H9 (cell line): Measurements from ENCODE around the gene LPAR2. TPM values are rescaled to one million over a fixed set of nuclear protein-coding genes. Genes with fewer than 3 reads are reported as not detected.

Experiments
- DNase-seq: peaks from one replicate; pipeline ENCODE4 v3.0.0-alpha.2; 2017
- H2AFZ ChIP-seq: one replicate; pipeline ENCODE4 v1.6.1; 2013; ENCODE audit warnings: mild to moderate bottlenecking, low read length, control low read depth, moderate library complexity
- H2AK5ac ChIP-seq: 2 replicates; pipeline ENCODE4 v1.6.1; 2013; ENCODE audit warnings: low read length, control low read depth, mixed read lengths; ENCODE audit not compliant: insufficient read length
- H2BK120ac ChIP-seq: one replicate; pipeline ENCODE4 v1.6.1; 2013; ENCODE audit warnings: low read depth, mild to moderate bottlenecking, low read length, control low read depth, inconsistent platforms; ENCODE audit not compliant: poor library complexity, severe bottlenecking
- H2BK12ac ChIP-seq: 2 replicates; pipeline ENCODE4 v1.6.1; 2013; ENCODE audit warnings: low read length, control low read depth, mixed read lengths, low read depth; ENCODE audit not compliant: insufficient read length
- H2BK15ac ChIP-seq: 2 replicates; pipeline ENCODE4 v1.6.1; 2013; ENCODE audit warnings: low read depth, low read length, control low read depth
- H2BK20ac ChIP-seq: one replicate; pipeline ENCODE4 v1.6.1; 2013; ENCODE audit warnings: low read depth, mild to moderate bottlenecking, low read length, control low read depth, inconsistent platforms; ENCODE audit not compliant: poor library complexity, severe bottlenecking
- H2BK5ac ChIP-seq: 2 replicates; pipeline ENCODE4 v1.6.1; 2013; ENCODE audit warnings: low read length, control low read depth, mixed read lengths; ENCODE audit not compliant: insufficient read length
- H3K14ac ChIP-seq: 2 replicates; pipeline ENCODE4 v1.6.1; 2013; ENCODE audit warnings: low read length, control low read depth; ENCODE audit not compliant: insufficient read depth
- H3K18ac ChIP-seq: 2 replicates; pipeline ENCODE4 v1.6.1; 2013; ENCODE audit warnings: low read depth, mild to moderate bottlenecking, mixed read lengths, low read length, control low read depth; ENCODE audit not compliant: insufficient read length
- H3K23ac ChIP-seq: 2 replicates; pipeline ENCODE4 v1.6.1; 2013; ENCODE audit warnings: low read length, control low read depth, mixed read lengths, low read depth; ENCODE audit not compliant: insufficient read length
- H3K23me2 ChIP-seq: 2 replicates; pipeline ENCODE4 v1.6.1; 2013; ENCODE audit warnings: low read depth, mild to moderate bottlenecking, mixed read lengths, low read length, control low read depth; ENCODE audit not compliant: insufficient read length, poor library complexity, severe bottlenecking
- H3K27ac ChIP-seq: 2 replicates; pipeline ENCODE4 v1.5.1; 2013; ENCODE audit warnings: low read length, control low read depth, mixed read lengths, low read depth; ENCODE audit not compliant: insufficient read length
- H3K27me3 ChIP-seq: 2 replicates; pipeline ENCODE4 v1.6.1; 2013; ENCODE audit warnings: low read length, control low read depth, inconsistent platforms; ENCODE audit not compliant: insufficient read depth
- H3K4ac ChIP-seq: 2 replicates; pipeline ENCODE4 v1.6.1; 2013; ENCODE audit warnings: low read depth, mild to moderate bottlenecking, control low read depth, inconsistent platforms, low read length, moderate library complexity
- H3K4me1 ChIP-seq: 2 replicates; pipeline ENCODE4 v1.6.1; 2013; ENCODE audit warnings: low read length, control low read depth, inconsistent platforms; ENCODE audit not compliant: insufficient read depth
- H3K4me2 ChIP-seq: 2 replicates; pipeline ENCODE4 v1.6.1; 2013; ENCODE audit warnings: low read length, control low read depth, mixed read lengths; ENCODE audit not compliant: insufficient read length, insufficient read depth
- H3K56ac ChIP-seq: 2 replicates; pipeline ENCODE4 v1.6.1; 2013; ENCODE audit warnings: low read depth, mild to moderate bottlenecking, mixed read lengths, low read length, control low read depth; ENCODE audit not compliant: insufficient read length
- H3K79me1 ChIP-seq: 2 replicates; pipeline ENCODE4 v1.6.1; 2013; ENCODE audit warnings: low read depth, mild to moderate bottlenecking, moderate library complexity, low read length, control low read depth, inconsistent platforms; ENCODE audit not compliant: insufficient read depth, poor library complexity, severe bottlenecking
- H3K79me2 ChIP-seq: 2 replicates; pipeline ENCODE4 v1.6.1; 2013; ENCODE audit warnings: low read length, control low read depth, inconsistent platforms; ENCODE audit not compliant: insufficient read depth
- H3K9ac ChIP-seq: 2 replicates; pipeline ENCODE4 v1.6.1; 2013; ENCODE audit warnings: low read length, control low read depth, mixed read lengths; ENCODE audit not compliant: insufficient read length; ENCODE audit errors: extremely low read depth
- H3K9me3 ChIP-seq: one replicate; pipeline ENCODE4 v1.6.1; 2013; ENCODE audit warnings: low read depth, low read length, inconsistent platforms; ENCODE audit not compliant: control insufficient read depth
- H3T11ph ChIP-seq: one replicate; pipeline ENCODE4 v1.6.1; 2013; ENCODE audit warnings: mild to moderate bottlenecking, low read length, control low read depth, inconsistent platforms
- H4K20me1 ChIP-seq: one replicate; pipeline ENCODE4 v1.6.1; 2013; ENCODE audit not compliant: control insufficient read depth, insufficient read length, insufficient read depth
- H4K5ac ChIP-seq: 2 replicates; pipeline ENCODE4 v1.6.1; 2013; ENCODE audit warnings: low read depth, mild to moderate bottlenecking, mixed read lengths, low read length, control low read depth; ENCODE audit not compliant: insufficient read length
- H4K8ac ChIP-seq: replicated peaks from 2 replicates; pipeline ENCODE4 v1.6.1; 2013; ENCODE audit warnings: low read length, control low read depth, mixed read lengths, low read depth; ENCODE audit not compliant: insufficient read length
- H4K91ac ChIP-seq: 2 replicates; pipeline ENCODE4 v1.6.1; 2013; ENCODE audit warnings: low read depth, mild to moderate bottlenecking, moderate library complexity, mixed read lengths, low read length, control low read depth; ENCODE audit not compliant: insufficient read length
- H3K27ac Mint-ChIP-seq, 3 experiments: 2 replicates in 2 of 3; 3 replicates in 1 of 3; pipeline ENCODE4 v1.8.0; 2020 to 2021; ENCODE audit warnings: mixed read lengths in 3 of 3, mild to moderate bottlenecking in 1 of 3, moderate library complexity in 1 of 3
- H3K27me3 Mint-ChIP-seq: 2 replicates; pipeline ENCODE4 v1.8.0; 2021; ENCODE audit warnings: low read depth, mild to moderate bottlenecking, moderate library complexity, mixed read lengths
- H3K36me3 Mint-ChIP-seq, 3 experiments: 2 replicates in 2 of 3; 3 replicates in 1 of 3; pipeline ENCODE4 v1.8.0; 2020 to 2021; ENCODE audit warnings: low read depth in 3 of 3, mixed read lengths in 3 of 3; ENCODE audit not compliant: insufficient read depth in 1 of 3
- H3K4me1 Mint-ChIP-seq, 2 experiments: 2 replicates each; pipeline ENCODE4 v1.8.0; 2020; ENCODE audit warnings: mixed read lengths in 2 of 2
- H3K4me3 Mint-ChIP-seq, 2 experiments: 2 replicates in 1 of 2; 3 replicates in 1 of 2; pipeline ENCODE4 v1.8.0; 2020 to 2021; ENCODE audit warnings: mild to moderate bottlenecking in 2 of 2, mixed read lengths in 2 of 2, moderate library complexity in 1 of 2
- H3K9me3 Mint-ChIP-seq, 2 experiments: 2 replicates in 1 of 2; 3 replicates in 1 of 2; pipeline ENCODE4 v1.8.0; 2020; ENCODE audit warnings: mild to moderate bottlenecking in 2 of 2, mixed read lengths in 2 of 2, moderate library complexity in 1 of 2
- WGBS: extraction: QIAGEN DNeasy Blood & Tissue Kit; methylation state at CpG from one replicate; pipeline ENCODE4 v1.1.7; 2013; ENCODE audit warnings: missing lambda C conversion rate, low lambda C conversion rate, mixed read lengths; ENCODE audit not compliant: insufficient read length; ENCODE audit errors: extremely low coverage; 5-methylcytosine and 5-hydroxymethylcytosine counted together
- total RNA-seq: library from RNA; stranded (reverse); gene quantifications from 2 replicates; pipeline ENCODE4 v1.2.1, GENCODE V29; 2021
- TF ChIP-seq, protein P1 (sequence below): fragments of 200-600 bp; sonication (generic); conservative IDR thresholded peaks from 3 replicates; pipeline ENCODE4 v1.8.0; 2021; ENCODE audit warnings: antibody characterized with exemption, mild to moderate bottlenecking

The LPAR2 gene
- total RNA-seq, 1 experiment from 2014 or later: 51.8 TPM

DNA sequence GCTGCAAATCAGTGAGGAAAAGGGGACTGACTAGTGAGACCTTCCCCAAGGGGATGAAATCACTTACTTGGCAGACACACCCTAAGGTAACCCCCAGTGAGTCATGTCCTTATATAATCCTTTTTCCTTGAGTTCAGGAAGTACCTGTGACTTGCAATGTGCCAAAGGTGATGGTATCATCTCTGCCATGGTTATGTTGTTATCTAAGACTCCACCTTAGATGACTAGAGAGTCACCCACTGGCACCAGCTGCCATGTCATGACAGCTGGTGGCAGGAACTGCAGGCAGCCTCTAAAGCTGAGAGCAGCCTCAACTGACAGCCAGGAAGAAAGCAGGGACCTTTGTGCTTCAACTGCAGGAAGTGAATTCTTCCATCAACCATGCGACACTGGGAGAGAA, 22.0 kb downstream of the LPAR2 start:
- Mint-ChIP-seq H3K9me3 (no peaks in the 10 kb centered on the region), H3K4me1 (peaks cover 14 to 22% of the 10 kb centered on the region in 2 experiments), H3K27ac (peak overlapping the region in 1 of 3 experiments; percentile 6; a peak in 1 of 7 replicates), H3K4me3 (no peak overlapping the region), H3K36me3 (no peaks in the 10 kb centered on the region), H3K27me3 (no peaks in the 10 kb centered on the region)
- Histone ChIP-seq H2AFZ (no peak overlapping the region), H3K23ac (no peak overlapping the region), H3T11ph (no peak overlapping the region), H3K9me3 (no peaks in the 10 kb centered on the region), H3K14ac (no peak overlapping the region), H4K91ac (no peak overlapping the region), H3K4ac (no peak overlapping the region), H3K27ac (no peak overlapping the region), H2BK5ac (no peak overlapping the region), H3K4me1 (peaks cover 4% of the 10 kb centered on the region; the same call in 1 of the 2 replicates), H3K79me2 (no peaks in the 10 kb centered on the region), H3K9ac (no peak overlapping the region), H2BK20ac (no peak overlapping the region), H2AK5ac (no peak overlapping the region), H2BK12ac (no peak overlapping the region), H3K27me3 (no peaks in the 10 kb centered on the region), H2BK15ac (no peak overlapping the region), H2BK120ac (no peak overlapping the region), H3K23me2 (no peaks in the 10 kb centered on the region), H4K8ac (no peak overlapping the region), H3K79me1 (no peaks in the 10 kb centered on the region), H4K20me1 (no peaks in the 10 kb centered on the region), H4K5ac (no peak overlapping the region), H3K4me2 (no peak overlapping the region), H3K18ac (no peak overlapping the region), H3K56ac (no peak overlapping the region)
- WGBS: no CpG with 5 or more reads among the region's 1 CpG
- DNase-seq: no peak
- TF ChIP-seq, protein P1, sequence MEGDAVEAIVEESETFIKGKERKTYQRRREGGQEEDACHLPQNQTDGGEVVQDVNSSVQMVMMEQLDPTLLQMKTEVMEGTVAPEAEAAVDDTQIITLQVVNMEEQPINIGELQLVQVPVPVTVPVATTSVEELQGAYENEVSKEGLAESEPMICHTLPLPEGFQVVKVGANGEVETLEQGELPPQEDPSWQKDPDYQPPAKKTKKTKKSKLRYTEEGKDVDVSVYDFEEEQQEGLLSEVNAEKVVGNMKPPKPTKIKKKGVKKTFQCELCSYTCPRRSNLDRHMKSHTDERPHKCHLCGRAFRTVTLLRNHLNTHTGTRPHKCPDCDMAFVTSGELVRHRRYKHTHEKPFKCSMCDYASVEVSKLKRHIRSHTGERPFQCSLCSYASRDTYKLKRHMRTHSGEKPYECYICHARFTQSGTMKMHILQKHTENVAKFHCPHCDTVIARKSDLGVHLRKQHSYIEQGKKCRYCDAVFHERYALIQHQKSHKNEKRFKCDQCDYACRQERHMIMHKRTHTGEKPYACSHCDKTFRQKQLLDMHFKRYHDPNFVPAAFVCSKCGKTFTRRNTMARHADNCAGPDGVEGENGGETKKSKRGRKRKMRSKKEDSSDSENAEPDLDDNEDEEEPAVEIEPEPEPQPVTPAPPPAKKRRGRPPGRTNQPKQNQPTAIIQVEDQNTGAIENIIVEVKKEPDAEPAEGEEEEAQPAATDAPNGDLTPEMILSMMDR: no peak
